HG03159 (cell line): ENCODE measurements around the gene ACAP3.

ENCODE experiments used
- ATAC-seq: cut with Tn5 transposase; IDR thresholded peaks from one replicate; pipeline ENCODE4 v1.9.1; 2021; ENCODE audit warnings: mild to moderate bottlenecking, moderate library complexity; ENCODE audit not compliant: unreplicated experiment

ACAP3 gene

GRCh38 chr1:1302006-1302430 lies 5.7 kb downstream of the ACAP3 start:
- no peak for ATAC-seq

GRCh38 chr1:1300352-1300739 lies 7.4 kb downstream of the ACAP3 start:
- no peak for ATAC-seq

- no peak for ATAC-seq
Observed at GRCh38 chr1:1299686-1300351, 7.9 kb downstream of the ACAP3 start.

GRCh38 chr1:1298861-1299685 lies 8.7 kb downstream of the ACAP3 start:
- no peak for ATAC-seq

- ATAC-seq, result no peak
Observed at GRCh38 chr1:1297802-1298424, 9.8 kb downstream of the ACAP3 start.

GRCh38 chr1:1296070-1297061 lies 11.4 kb downstream of the ACAP3 start:
- no peak for ATAC-seq

- ATAC-seq, result no peak
Observed at GRCh38 chr1:1295154-1295923, 12.4 kb downstream of the ACAP3 start.

- ATAC-seq, result no peak
Observed at GRCh38 chr1:1294250-1294890, 13.4 kb downstream of the ACAP3 start.

GRCh38 chr1:1293263-1294249 lies 14.2 kb downstream of the ACAP3 start:
- ATAC-seq, result no peak

GRCh38 chr1:1292851-1293250 lies 14.9 kb downstream of the ACAP3 start:
- no peak for ATAC-seq

- ATAC-seq, result no peak
Observed at GRCh38 chr1:1292442-1292779, 15.3 kb downstream of the ACAP3 start.

GRCh38 chr1:1291548-1292441 lies 15.9 kb downstream of the ACAP3 start:
- no peak for ATAC-seq

GRCh38 chr1:1291023-1291528 lies 16.7 kb downstream of the ACAP3 start:
- ATAC-seq, result no peak

- no peak for ATAC-seq
Observed at GRCh38 chr1:1290238-1290731, 17.4 kb downstream of the ACAP3 start.

- ATAC-seq, result no peak
Observed at GRCh38 chr1:1287288-1288110, 20.2 kb downstream of the ACAP3 start.
